WERI-Rb-1 (cell line): ENCODE data around the gene PIGN.

Experiments used
- DNase-seq: peaks from one replicate; pipeline ENCODE4 v3.0.0-alpha.2; 2020
- H3K27ac ChIP-seq: fragments of 250-450 bp; sonication (Bioruptor Pico); 2 replicates; pipeline ENCODE4 v1.5.1; 2020; ENCODE audit warnings: mild to moderate bottlenecking, moderate library complexity
- H3K27me3 ChIP-seq: fragments of 250-450 bp; sonication (Bioruptor Pico); 2 replicates; pipeline ENCODE4 v1.5.1; 2021; ENCODE audit warnings: mild to moderate bottlenecking, low read depth, moderate library complexity; ENCODE audit not compliant: insufficient read depth, severe bottlenecking
- H3K36me3 ChIP-seq: fragments of 250-450 bp; sonication (Bioruptor Pico); 2 replicates; pipeline ENCODE4 v1.5.1; 2020; ENCODE audit warnings: mild to moderate bottlenecking, moderate library complexity
- H3K4me3 ChIP-seq: 2 replicates; pipeline ENCODE4 v1.5.1; 2011; ENCODE audit warnings: low read depth, mild to moderate bottlenecking, control low read depth, low read length
- H3K9me3 ChIP-seq: fragments of 250-450 bp; sonication (Bioruptor Pico); 2 replicates; pipeline ENCODE4 v1.5.1; 2021; ENCODE audit warnings: mild to moderate bottlenecking, moderate library complexity; ENCODE audit not compliant: severe bottlenecking
- CTCF ChIP-seq: IDR thresholded peaks from 2 replicates; pipeline ENCODE4 v1.5.1; 2011; ENCODE audit warnings: low read depth, mild to moderate bottlenecking, control low read depth, inconsistent platforms, low read length

Gene PIGN

DNA sequence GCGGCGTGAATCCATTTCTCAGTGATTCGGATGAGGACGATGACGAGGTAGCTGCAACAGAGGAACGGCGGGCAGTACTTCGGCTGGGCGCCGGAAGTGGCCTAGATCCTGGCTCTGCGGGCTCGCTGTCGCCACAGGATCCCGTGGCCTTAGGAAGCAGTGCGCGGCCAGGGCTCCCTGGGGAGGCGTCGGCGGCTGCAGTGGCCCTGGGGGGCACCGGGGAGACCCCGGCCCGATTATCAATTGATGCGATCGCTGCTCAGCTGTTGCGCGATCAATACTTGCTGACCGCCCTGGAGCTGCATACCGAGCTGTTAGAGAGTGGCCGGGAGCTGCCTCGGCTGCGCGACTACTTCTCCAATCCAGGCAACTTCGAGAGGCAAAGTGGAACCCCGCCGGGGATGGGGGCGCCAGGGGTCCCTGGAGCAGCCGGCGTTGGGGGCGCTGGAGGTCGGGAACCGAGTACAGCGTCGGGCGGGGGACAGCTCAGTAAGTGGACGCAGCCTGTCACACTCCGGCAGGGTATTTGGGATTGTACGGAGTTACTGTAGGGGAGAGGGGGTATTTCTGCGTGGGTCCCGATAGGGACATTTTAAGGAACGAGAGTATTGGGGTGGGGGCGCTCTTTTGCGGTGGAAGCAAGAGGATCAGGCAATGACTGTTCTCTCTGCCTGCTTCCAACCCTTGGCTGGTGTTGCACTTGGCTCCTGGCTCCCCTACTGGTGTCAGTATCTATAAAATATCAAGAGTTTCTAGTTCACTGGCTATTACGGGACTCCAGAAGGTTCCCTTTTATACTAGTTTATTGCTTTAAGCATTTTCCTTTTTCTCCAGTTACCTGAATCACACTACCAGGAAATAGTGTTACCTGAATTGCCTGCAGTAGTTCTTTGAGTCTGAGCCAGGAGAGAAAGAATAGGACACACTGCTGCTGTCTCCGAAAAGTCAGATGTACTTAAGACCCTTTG is 971 bp upstream of the PIGN start:
- peak; percentile 27; the same call in 1 of the 2 replicates for TF ChIP-seq CTCF
- H3K27me3 ChIP-seq = no peaks in the 10 kb centered on the region

DNA sequence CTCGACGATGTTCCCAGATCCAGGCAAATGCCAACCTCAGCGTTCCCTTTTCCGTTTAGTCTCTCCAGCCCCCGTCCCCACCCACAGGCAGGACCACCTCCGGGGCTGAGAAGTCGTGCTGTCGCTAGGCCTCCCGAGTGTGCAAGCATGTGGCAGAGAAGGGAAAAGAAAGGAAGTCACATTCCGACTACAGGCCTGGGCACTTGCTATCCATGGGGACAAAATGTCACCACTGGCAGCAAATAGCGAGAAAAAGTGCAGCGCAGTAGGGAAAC is 420 bp downstream of the PIGN start:
- H3K27ac ChIP-seq = peak overlapping the region; percentile 72
- H3K36me3 ChIP-seq = peaks cover 5% of the 10 kb centered on the region
- H3K9me3 ChIP-seq = no peaks in the 10 kb centered on the region
- TF ChIP-seq CTCF = no peak
- H3K27me3 ChIP-seq = no peaks in the 10 kb centered on the region
- no peak for DNase-seq
- peak overlapping the region; percentile 98 for H3K4me3 ChIP-seq

More for the DNA sequence above, 971 bp upstream of the PIGN start:
- DNase-seq = peak; percentile 51
- H3K4me3 ChIP-seq = peak overlapping the region; percentile 98
- peak overlapping the region; percentile 93 for H3K27ac ChIP-seq
- H3K9me3 ChIP-seq = no peaks in the 10 kb centered on the region
- H3K36me3 ChIP-seq = peaks cover 5% of the 10 kb centered on the region

GRCh38 chr18:62183578-62184195 is 3.2 kb downstream of the PIGN start:
- peak; percentile 49 for DNase-seq
- TF ChIP-seq CTCF = peak; percentile 77
- no peak overlapping the region for H3K4me3 ChIP-seq
- no peaks in the 10 kb centered on the region for H3K27me3 ChIP-seq
- H3K36me3 ChIP-seq = peaks cover 5% of the 10 kb centered on the region
- no peaks in the 10 kb centered on the region for H3K9me3 ChIP-seq
- no peak overlapping the region for H3K27ac ChIP-seq

- Histone ChIP-seq H3K36me3 (peaks cover under 1% of the 10 kb centered on the region), H3K27me3 (no peaks in the 10 kb centered on the region), H3K9me3 (no peaks in the 10 kb centered on the region), H3K27ac (no peak overlapping the region), H3K4me3 (no peak overlapping the region)
- no peak for TF ChIP-seq CTCF
- DNase-seq = no peak
Observed at GRCh38 chr18:62182220-62182619, 4.6 kb downstream of the PIGN start.

DNA sequence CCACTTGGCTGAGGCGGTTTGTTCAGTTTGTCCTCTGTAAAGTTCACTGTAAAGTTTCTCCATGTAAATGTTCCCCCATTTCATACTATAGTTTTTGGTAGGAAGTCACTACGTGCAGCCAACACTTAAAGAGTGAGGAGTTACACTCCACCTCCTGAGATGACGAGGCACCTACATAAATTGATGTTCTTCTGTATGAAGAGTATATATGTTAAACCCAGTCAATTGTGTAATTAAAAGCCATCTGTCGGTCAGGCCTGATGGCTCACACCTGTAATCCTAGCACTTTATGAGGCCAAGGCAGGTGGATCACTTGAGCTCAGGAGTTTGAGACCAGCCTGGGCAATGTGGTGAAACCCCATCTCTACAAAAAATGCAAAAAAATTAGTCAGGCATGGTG is 7.6 kb downstream of the PIGN start:
- no peak for TF ChIP-seq CTCF
- H3K4me3 ChIP-seq = no peak overlapping the region
- no peak overlapping the region for H3K27ac ChIP-seq
- DNase-seq = peak; percentile 33
- no peaks in the 10 kb centered on the region for H3K9me3 ChIP-seq
- H3K27me3 ChIP-seq = no peaks in the 10 kb centered on the region
- no peaks in the 10 kb centered on the region for H3K36me3 ChIP-seq
